Epithelial cell of esophagus (primary cell): Measurements from ENCODE around the gene ZMYM1.
"Not testable (repeated sequence)": the region's sequence is repeated elsewhere in the genome, so short reads cannot be mapped to it uniquely, and the experiment has no call there.

Source experiments
- DNase-seq: peaks from one replicate; pipeline ENCODE4 v3.0.0; 2010; ENCODE audit warnings: low read depth
- H3K4me3 ChIP-seq: 2 replicates; pipeline ENCODE4 v1.5.1; 2011; ENCODE audit warnings: mild to moderate bottlenecking, low read length, control low read depth
- CTCF ChIP-seq: IDR thresholded peaks from 2 replicates; pipeline ENCODE4 v1.5.1; 2011; ENCODE audit warnings: low read depth, mild to moderate bottlenecking, low read length, control low read depth, inconsistent platforms; ENCODE audit not compliant: insufficient read depth; ENCODE audit errors: missing control alignments

The ZMYM1 gene

GRCh38 chr1:35049116-35049515 is 30.1 kb upstream of the ZMYM1 start:
- no peak for TF ChIP-seq CTCF
- DNase-seq: no peak
- H3K4me3 ChIP-seq: no peak overlapping the region

- no peak for DNase-seq
- H3K4me3 ChIP-seq: no peak overlapping the region
- TF ChIP-seq CTCF: no peak
Measured at GRCh38 chr1:35053433-35053832, 25.8 kb upstream of the ZMYM1 start.

GRCh38 chr1:35054282-35054681 is 24.9 kb upstream of the ZMYM1 start:
- DNase-seq, H3K4me3 ChIP-seq: not testable (repeated sequence)

- H3K4me3 ChIP-seq: not testable (repeated sequence)
- peak; percentile 21 for DNase-seq
Measured at GRCh38 chr1:35058321-35058720, 20.9 kb upstream of the ZMYM1 start.

GRCh38 chr1:35058988-35059387 is 20.2 kb upstream of the ZMYM1 start:
- DNase-seq: no peak
- H3K4me3 ChIP-seq: no peak overlapping the region
- no peak for TF ChIP-seq CTCF

GRCh38 chr1:35062518-35063196 is 16.5 kb upstream of the ZMYM1 start:
- no peak for TF ChIP-seq CTCF
- H3K4me3 ChIP-seq: no peak overlapping the region
- no peak for DNase-seq

- no peak for DNase-seq
- TF ChIP-seq CTCF: no peak
- H3K4me3 ChIP-seq: no peak overlapping the region
Measured at GRCh38 chr1:35064265-35064664, 14.9 kb upstream of the ZMYM1 start.

GRCh38 chr1:35069746-35070145 is 9.4 kb upstream of the ZMYM1 start:
- no peak for DNase-seq
- no peak overlapping the region for H3K4me3 ChIP-seq
- no peak for TF ChIP-seq CTCF
